ENCODE measurements around the gene TTC14.

- TF ChIP-seq POLR2AphosphoS5 (IDR thresholded peaks at IDR 0.05; ENCODE audit: insufficient read depth in 1 of 2, low read depth in 1 of 2): no peak
- no peak for TF ChIP-seq CTCF (IDR thresholded peaks at IDR 0.05)
- no peak for TF ChIP-seq POLR2A (IDR thresholded peaks at IDR 0.05)
These were observed 10.4 kb downstream of the TTC14 start for GRCh38 chr3:180612364-180612763.

All from vagina (tissue), 2 donors.